CMK (cell line): ENCODE data around the gene TNFAIP8L1.

Experiments used
- DNase-seq: peaks from one replicate; pipeline ENCODE4 v3.0.0-alpha.2; 2010; ENCODE audit warnings: low read depth

TNFAIP8L1 gene

GRCh38 chr19:4613254-4613751 is 26.0 kb upstream of the TNFAIP8L1 start:
- DNase-seq = no peak

- no peak for DNase-seq
These were observed 21.3 kb upstream of the TNFAIP8L1 start for GRCh38 chr19:4618019-4618418.

- no peak for DNase-seq
These were observed 19.5 kb upstream of the TNFAIP8L1 start for GRCh38 chr19:4619668-4620294.

- no peak for DNase-seq
These were observed 18.6 kb upstream of the TNFAIP8L1 start for GRCh38 chr19:4620675-4621074.

- DNase-seq = no peak
These were observed 16.5 kb upstream of the TNFAIP8L1 start for GRCh38 chr19:4622695-4623421.

GRCh38 chr19:4624301-4624700 is 15.0 kb upstream of the TNFAIP8L1 start:
- DNase-seq = no peak

GRCh38 chr19:4624733-4625362 is 14.5 kb upstream of the TNFAIP8L1 start:
- no peak for DNase-seq

GRCh38 chr19:4633140-4633967 is 6.0 kb upstream of the TNFAIP8L1 start:
- DNase-seq = peak; percentile 89

GRCh38 chr19:4635754-4636116 is 3.6 kb upstream of the TNFAIP8L1 start:
- DNase-seq = no peak

GRCh38 chr19:4636151-4636717 is 3.1 kb upstream of the TNFAIP8L1 start:
- no peak for DNase-seq

- no peak for DNase-seq
These were observed 2.6 kb upstream of the TNFAIP8L1 start for GRCh38 chr19:4636761-4637160.

GRCh38 chr19:4638317-4638716 is 999 bp upstream of the TNFAIP8L1 start:
- DNase-seq = no peak

- no peak for DNase-seq
These were observed 373 bp downstream of the TNFAIP8L1 start for GRCh38 chr19:4639531-4640246.

GRCh38 chr19:4640247-4641000 is 1.1 kb downstream of the TNFAIP8L1 start:
- no peak for DNase-seq

- DNase-seq = no peak
These were observed 1.8 kb downstream of the TNFAIP8L1 start for GRCh38 chr19:4641132-4641531.

- no peak for DNase-seq
These were observed 3.3 kb downstream of the TNFAIP8L1 start for GRCh38 chr19:4642625-4643024.

GRCh38 chr19:4645718-4646117 is 6.4 kb downstream of the TNFAIP8L1 start:
- DNase-seq = no peak

GRCh38 chr19:4647676-4648644 is 8.6 kb downstream of the TNFAIP8L1 start:
- no peak for DNase-seq

GRCh38 chr19:4649392-4650047 is 10.2 kb downstream of the TNFAIP8L1 start:
- DNase-seq = no peak
